SU-DHL-6 (cell line): Measurements from ENCODE around the gene ASTE1.

Experiments
- EZH2phosphoT487 ChIP-seq: fragments of 200-600 bp; sonication (generic), shearing (Covaris generic); conservative IDR thresholded peaks from 2 replicates; pipeline ENCODE4 v1.6.1; 2018; ENCODE audit warnings: mild to moderate bottlenecking, antibody characterized with exemption, low read length, moderate library complexity, mixed read lengths
- TF ChIP-seq, protein P1 (sequence below): fragments of 200-600 bp; sonication (generic); IDR thresholded peaks from one replicate; pipeline ENCODE4 v1.5.1; 2017; ENCODE audit warnings: antibody characterized with exemption, mild to moderate bottlenecking, low read length, moderate library complexity; ENCODE audit not compliant: insufficient read depth, poor library complexity, severe bottlenecking

DNA sequence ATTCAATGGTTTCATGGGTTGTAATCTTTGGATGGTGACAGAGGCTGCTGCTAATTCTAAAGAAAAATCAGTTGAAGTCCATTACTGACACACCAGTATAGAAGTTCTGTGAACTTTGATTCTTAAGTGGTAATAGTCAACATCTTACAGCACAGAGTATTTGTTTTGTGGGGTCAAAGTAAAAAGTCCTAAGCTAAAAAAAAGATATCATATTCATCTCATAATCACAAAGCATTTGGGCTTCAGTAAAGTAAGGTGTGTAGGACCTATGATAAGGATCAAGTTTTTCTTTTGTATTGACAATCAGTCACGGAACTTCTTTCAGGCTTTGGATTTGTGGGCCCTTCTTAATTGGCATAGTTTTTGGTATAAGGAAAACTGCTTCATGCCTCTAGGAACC is 1.1 kb downstream of the ASTE1 start:
- TF ChIP-seq, protein P1, sequence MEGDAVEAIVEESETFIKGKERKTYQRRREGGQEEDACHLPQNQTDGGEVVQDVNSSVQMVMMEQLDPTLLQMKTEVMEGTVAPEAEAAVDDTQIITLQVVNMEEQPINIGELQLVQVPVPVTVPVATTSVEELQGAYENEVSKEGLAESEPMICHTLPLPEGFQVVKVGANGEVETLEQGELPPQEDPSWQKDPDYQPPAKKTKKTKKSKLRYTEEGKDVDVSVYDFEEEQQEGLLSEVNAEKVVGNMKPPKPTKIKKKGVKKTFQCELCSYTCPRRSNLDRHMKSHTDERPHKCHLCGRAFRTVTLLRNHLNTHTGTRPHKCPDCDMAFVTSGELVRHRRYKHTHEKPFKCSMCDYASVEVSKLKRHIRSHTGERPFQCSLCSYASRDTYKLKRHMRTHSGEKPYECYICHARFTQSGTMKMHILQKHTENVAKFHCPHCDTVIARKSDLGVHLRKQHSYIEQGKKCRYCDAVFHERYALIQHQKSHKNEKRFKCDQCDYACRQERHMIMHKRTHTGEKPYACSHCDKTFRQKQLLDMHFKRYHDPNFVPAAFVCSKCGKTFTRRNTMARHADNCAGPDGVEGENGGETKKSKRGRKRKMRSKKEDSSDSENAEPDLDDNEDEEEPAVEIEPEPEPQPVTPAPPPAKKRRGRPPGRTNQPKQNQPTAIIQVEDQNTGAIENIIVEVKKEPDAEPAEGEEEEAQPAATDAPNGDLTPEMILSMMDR: no peak
- TF ChIP-seq EZH2phosphoT487: no peak
